SW 1271 (cell line): ENCODE data around the gene ANO1.

Experiments
- DNase-seq, 2 experiments: peaks; one replicate each; lab custom pipeline; 2025; lab: John Stamatoyannopoulos, UW

The ANO1 gene

GRCh38 chr11:70050243-70050642, 27.9 kb upstream of the ANO1 start:
- DNase-seq = no peak

GRCh38 chr11:70054004-70054403, 24.1 kb upstream of the ANO1 start:
- DNase-seq = no peak

GRCh38 chr11:70055444-70055843, 22.7 kb upstream of the ANO1 start:
- DNase-seq = no peak

GRCh38 chr11:70057080-70057479, 21.0 kb upstream of the ANO1 start:
- no peak for DNase-seq

GRCh38 chr11:70059971-70060370, 18.1 kb upstream of the ANO1 start:
- no peak for DNase-seq

- no peak for DNase-seq
Measured at GRCh38 chr11:70060611-70061293, 17.4 kb upstream of the ANO1 start.

- DNase-seq = no peak
Measured at GRCh38 chr11:70061734-70062133, 16.4 kb upstream of the ANO1 start.

- DNase-seq = no peak
Measured at GRCh38 chr11:70063121-70063520, 15.0 kb upstream of the ANO1 start.

- no peak for DNase-seq
Measured at GRCh38 chr11:70063555-70063954, 14.6 kb upstream of the ANO1 start.

GRCh38 chr11:70064008-70064725, 13.9 kb upstream of the ANO1 start:
- DNase-seq = no peak

GRCh38 chr11:70064726-70065317, 13.3 kb upstream of the ANO1 start:
- no peak for DNase-seq

- no peak for DNase-seq
Measured at GRCh38 chr11:70065318-70066135, 12.6 kb upstream of the ANO1 start.

- no peak for DNase-seq
Measured at GRCh38 chr11:70066136-70066520, 12.0 kb upstream of the ANO1 start.

- no peak for DNase-seq
Measured at GRCh38 chr11:70066628-70067027, 11.5 kb upstream of the ANO1 start.

GRCh38 chr11:70067036-70067435, 11.1 kb upstream of the ANO1 start:
- DNase-seq = no peak

- no peak for DNase-seq
Measured at GRCh38 chr11:70067591-70068341, 10.4 kb upstream of the ANO1 start.

- no peak for DNase-seq
Measured at GRCh38 chr11:70068345-70068744, 9.8 kb upstream of the ANO1 start.

- DNase-seq = no peak
Measured at GRCh38 chr11:70068950-70069349, 9.2 kb upstream of the ANO1 start.

GRCh38 chr11:70070706-70071105, 7.4 kb upstream of the ANO1 start:
- no peak for DNase-seq

GRCh38 chr11:70071996-70072395, 6.1 kb upstream of the ANO1 start:
- no peak for DNase-seq

GRCh38 chr11:70072461-70072860, 5.7 kb upstream of the ANO1 start:
- DNase-seq = no peak
